ENCODE results near the gene CCNF. TPM values are rescaled to one million over a fixed set of nuclear protein-coding genes. Genes with fewer than 3 reads are reported as not detected.

Gene CCNF
- polyA plus RNA-seq, 1 donor (not counting 4 experiments of a cell fraction or from before 2014, with no cell fraction given), result 3.5 TPM

GRCh38 chr16:2451851-2452320 lies 22.6 kb downstream of the CCNF start:
- Histone ChIP-seq H3K4me3 (ENCODE audit: control insufficient read depth in 2 of 3, extremely low read depth in 1 of 3, insufficient read depth in 2 of 3, low read depth in 1 of 3, low read length in 3 of 3) (no peak overlapping the region), H3K27me3 (ENCODE audit: control insufficient read depth, extremely low read depth, insufficient read depth, low read length) (no peaks in the 10 kb centered on the region), H3K9me1 (ENCODE audit: control insufficient read depth, extremely low read depth, insufficient read depth, low read length) (no peaks in the 10 kb centered on the region), H3K9me3 (ENCODE audit: control insufficient read depth, low read depth, low read length) (no peaks in the 10 kb centered on the region), H2AFZ (ENCODE audit: control insufficient read depth, low read length) (no peak overlapping the region), H3K79me2 (ENCODE audit: control insufficient read depth, insufficient read depth, low read length) (no peaks in the 10 kb centered on the region), H3K4me1 (ENCODE audit: control insufficient read depth, extremely low read depth, insufficient read depth, low read length) (no peaks in the 10 kb centered on the region), H3K36me3 (ENCODE audit: control insufficient read depth in 2 of 2, extremely low read depth in 1 of 2, insufficient read depth in 2 of 2, low read length in 2 of 2) (peaks cover 18 to 36% of the 10 kb centered on the region in 2 experiments), H3K9ac (ENCODE audit: control insufficient read depth, extremely low read depth, insufficient read depth, low read length) (no peak overlapping the region), H3K27ac (ENCODE audit: control insufficient read depth, insufficient read depth, low read length) (no peak overlapping the region), H4K20me1 (ENCODE audit: control insufficient read depth, extremely low read depth, insufficient read depth, low read length) (no peaks in the 10 kb centered on the region), H3K4me2 (ENCODE audit: control insufficient read depth, extremely low read depth, insufficient read depth, low read depth, low read length) (no peak overlapping the region)
- FAIRE-seq (no peak), DNase-seq (ENCODE audit: low read depth, low spot score) (no peak)
- dilution Hi-C loops (cut with MboI; ENCODE audit: extremely low pct_ligation_motif_present, low sequenced_read_pairs), result no loop called here
- no peak for TF ChIP-seq CTCF (optimal IDR thresholded peaks at IDR 0.05 in 1 of 3, IDR thresholded peaks at IDR 0.05 in 1 of 3, conservative IDR thresholded peaks at IDR 0.05 in 1 of 3; ENCODE audit: extremely low read depth in 1 of 3, insufficient read depth in 2 of 3, low read length in 3 of 3)
- TF ChIP-seq EZH2 (IDR thresholded peaks at IDR 0.05; ENCODE audit: low read length), result no peak

GRCh38 chr16:2452650-2453049 lies 23.4 kb downstream of the CCNF start:
- TF ChIP-seq EZH2 (IDR thresholded peaks at IDR 0.05; ENCODE audit: low read length) (no peak), CTCF (optimal IDR thresholded peaks at IDR 0.05 in 1 of 3, IDR thresholded peaks at IDR 0.05 in 1 of 3, conservative IDR thresholded peaks at IDR 0.05 in 1 of 3; ENCODE audit: extremely low read depth in 1 of 3, insufficient read depth in 2 of 3, low read length in 3 of 3) (no peak)
- Histone ChIP-seq H3K27ac (ENCODE audit: control insufficient read depth, insufficient read depth, low read length) (no peak overlapping the region), H3K36me3 (ENCODE audit: control insufficient read depth in 2 of 2, extremely low read depth in 1 of 2, insufficient read depth in 2 of 2, low read length in 2 of 2) (peaks cover 20 to 39% of the 10 kb centered on the region in 2 experiments), H2AFZ (ENCODE audit: control insufficient read depth, low read length) (no peak overlapping the region), H3K4me1 (ENCODE audit: control insufficient read depth, extremely low read depth, insufficient read depth, low read length) (no peaks in the 10 kb centered on the region), H3K9me3 (ENCODE audit: control insufficient read depth, low read depth, low read length) (no peaks in the 10 kb centered on the region), H3K27me3 (ENCODE audit: control insufficient read depth, extremely low read depth, insufficient read depth, low read length) (no peaks in the 10 kb centered on the region), H3K79me2 (ENCODE audit: control insufficient read depth, insufficient read depth, low read length) (no peaks in the 10 kb centered on the region), H3K4me3 (ENCODE audit: control insufficient read depth in 2 of 3, extremely low read depth in 1 of 3, insufficient read depth in 2 of 3, low read depth in 1 of 3, low read length in 3 of 3) (no peak overlapping the region), H4K20me1 (ENCODE audit: control insufficient read depth, extremely low read depth, insufficient read depth, low read length) (no peaks in the 10 kb centered on the region), H3K9ac (ENCODE audit: control insufficient read depth, extremely low read depth, insufficient read depth, low read length) (no peak overlapping the region), H3K4me2 (ENCODE audit: control insufficient read depth, extremely low read depth, insufficient read depth, low read depth, low read length) (no peak overlapping the region), H3K9me1 (ENCODE audit: control insufficient read depth, extremely low read depth, insufficient read depth, low read length) (no peaks in the 10 kb centered on the region)
- no peak for DNase-seq (ENCODE audit: low read depth, low spot score)
- no peak for FAIRE-seq
- dilution Hi-C loops (cut with MboI; ENCODE audit: extremely low pct_ligation_motif_present, low sequenced_read_pairs), result no loop called here

Measured in keratinocyte (primary cell).